AG10803 (cell line): ENCODE data around the gene RRN3.
"Not testable (repeated sequence)": the region's sequence is repeated elsewhere in the genome, so short reads cannot be mapped to it uniquely, and the experiment has no call there.

Experiments used
- DNase-seq: peaks from one replicate; pipeline ENCODE4 v3.0.0; 2010; ENCODE audit warnings: low read depth
- H3K4me3 ChIP-seq: 2 replicates; pipeline ENCODE4 v1.5.1; 2011; ENCODE audit warnings: mild to moderate bottlenecking, low read length, control low read depth
- CTCF ChIP-seq: conservative IDR thresholded peaks from 2 replicates; pipeline ENCODE4 v1.5.1; 2011; ENCODE audit warnings: mild to moderate bottlenecking, low read length, control low read depth, inconsistent platforms

RRN3 gene

GRCh38 chr16:15093955-15094827 is at the start of gene RRN3:
Gene RRN3, minus strand, starts transcription at chr16:15094272. Its CDS starts 39 bp downstream, at chr16:15094233.
- DNase-seq, result peak; percentile 93

GRCh38 chr16:15143601-15144091 is 49.6 kb upstream of the RRN3 start:
- not testable (repeated sequence) for H3K4me3 ChIP-seq, DNase-seq

More at GRCh38 chr16:15093955-15094827, at the start of gene RRN3:
- peak within 1 kb of the TSS; percentile 80 for H3K4me3 ChIP-seq

GRCh38 chr16:15142891-15143600 is 49.0 kb upstream of the RRN3 start:
- not testable (repeated sequence) for DNase-seq, H3K4me3 ChIP-seq

GRCh38 chr16:15142107-15142890 is 48.2 kb upstream of the RRN3 start:
- not testable (repeated sequence) for H3K4me3 ChIP-seq, DNase-seq

GRCh38 chr16:15141586-15141985 is 47.5 kb upstream of the RRN3 start:
- no peak for TF ChIP-seq CTCF
- no peak for DNase-seq
- H3K4me3 ChIP-seq, result no peak overlapping the region

GRCh38 chr16:15140444-15141365 is 46.6 kb upstream of the RRN3 start:
- peak; percentile 20 for DNase-seq
- H3K4me3 ChIP-seq, result not testable (repeated sequence)

GRCh38 chr16:15137514-15137913 is 43.4 kb upstream of the RRN3 start:
- not testable (repeated sequence) for DNase-seq, H3K4me3 ChIP-seq

- not testable (repeated sequence) for H3K4me3 ChIP-seq, DNase-seq
These were observed 41.6 kb upstream of the RRN3 start for GRCh38 chr16:15135483-15136360.

GRCh38 chr16:15134752-15135482 is 40.8 kb upstream of the RRN3 start:
- H3K4me3 ChIP-seq, DNase-seq: not testable (repeated sequence)

GRCh38 chr16:15133554-15133953 is 39.5 kb upstream of the RRN3 start:
- not testable (repeated sequence) for H3K4me3 ChIP-seq, DNase-seq

GRCh38 chr16:15132719-15133428 is 38.8 kb upstream of the RRN3 start:
- not testable (repeated sequence) for DNase-seq, H3K4me3 ChIP-seq

GRCh38 chr16:15130943-15131700 is 37.0 kb upstream of the RRN3 start:
- H3K4me3 ChIP-seq, DNase-seq: not testable (repeated sequence)

GRCh38 chr16:15130256-15130932 is 36.3 kb upstream of the RRN3 start:
- DNase-seq, H3K4me3 ChIP-seq: not testable (repeated sequence)
